Osteocyte (in vitro differentiated cells): ENCODE data around the gene IFNLR1. TPM values are rescaled to one million over a fixed set of nuclear protein-coding genes. Genes with fewer than 3 reads are reported as not detected.

Source experiments
- DNase-seq: peaks from one replicate; pipeline ENCODE4 v3.0.0; 2021; ENCODE audit warnings: mixed read lengths; ENCODE audit not compliant: unreplicated experiment; ENCODE audit errors: extremely low spot score
- H3K27ac Mint-ChIP-seq: one replicate; pipeline ENCODE4 v1.8.0; 2021; ENCODE audit warnings: mild to moderate bottlenecking, mixed read lengths; ENCODE audit not compliant: unreplicated experiment
- H3K27me3 Mint-ChIP-seq: one replicate; pipeline ENCODE4 v1.8.0; 2021; ENCODE audit warnings: mixed read lengths; ENCODE audit not compliant: unreplicated experiment
- H3K36me3 Mint-ChIP-seq: one replicate; pipeline ENCODE4 v1.8.0; 2021; ENCODE audit warnings: mixed read lengths; ENCODE audit not compliant: unreplicated experiment
- H3K4me1 Mint-ChIP-seq: one replicate; pipeline ENCODE4 v1.8.0; 2021; ENCODE audit warnings: mixed read lengths; ENCODE audit not compliant: unreplicated experiment
- H3K4me3 Mint-ChIP-seq: one replicate; pipeline ENCODE4 v1.8.0; 2021; ENCODE audit warnings: mild to moderate bottlenecking, moderate library complexity, mixed read lengths; ENCODE audit not compliant: unreplicated experiment
- H3K9me3 Mint-ChIP-seq: one replicate; pipeline ENCODE4 v1.8.0; 2021; ENCODE audit warnings: mixed read lengths; ENCODE audit not compliant: unreplicated experiment
- total RNA-seq: library from RNA; stranded (reverse); gene quantifications from 2 replicates; pipeline ENCODE4 v1.2.1, GENCODE V29; 2021
- TF ChIP-seq, protein P1 (sequence below): fragments of 200-600 bp; sonication (generic); IDR thresholded peaks from 2 replicates; pipeline ENCODE4 v1.5.0; 2021; ENCODE audit warnings: antibody characterized with exemption, mild to moderate bottlenecking, moderate library complexity

Gene IFNLR1
- total RNA-seq, 1 donor from 2014 or later: 0.16 TPM

DNA sequence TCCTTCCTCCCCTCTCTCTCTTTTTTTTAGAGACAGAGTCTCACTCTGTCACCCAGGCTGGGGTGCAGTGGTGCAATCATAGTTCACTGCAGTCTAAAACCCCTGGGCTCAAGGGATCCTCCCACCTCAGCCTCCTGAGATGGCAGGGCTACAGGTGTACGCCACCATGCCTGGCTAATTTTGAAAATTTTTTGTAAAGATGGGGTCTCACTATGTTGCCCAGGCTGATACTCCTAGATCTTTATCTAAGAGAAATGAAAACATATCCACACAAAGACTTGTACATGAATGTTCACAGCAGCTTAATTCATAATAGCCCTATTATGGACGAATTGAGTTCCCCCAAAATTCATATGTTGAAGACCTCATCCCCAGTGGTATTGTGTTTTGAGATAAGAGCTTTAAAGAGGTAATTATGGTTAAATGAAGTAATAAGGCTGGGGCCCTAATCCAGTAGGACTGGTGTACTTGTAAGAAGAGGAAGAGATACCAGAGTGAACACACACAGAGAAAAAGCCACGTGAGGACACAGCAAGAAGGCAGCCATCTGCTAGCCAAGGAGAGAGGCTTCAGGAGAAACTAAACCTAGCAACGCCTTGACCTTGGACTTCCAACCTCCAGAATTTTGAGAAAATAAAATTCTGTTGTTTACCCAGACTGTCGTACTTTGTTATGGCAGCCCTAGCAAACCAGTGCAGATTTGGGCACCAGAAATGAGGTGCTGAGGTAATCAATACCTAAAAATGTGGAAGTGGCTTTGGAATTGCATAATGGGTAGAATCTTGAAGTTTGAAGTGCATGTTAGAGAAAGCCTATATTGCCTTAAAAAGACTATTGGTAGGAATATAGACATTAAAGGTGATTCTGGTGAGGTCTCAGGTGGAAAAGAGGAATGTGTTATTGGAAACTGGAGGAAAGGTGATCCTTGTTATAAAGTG, 13.2 kb downstream of the IFNLR1 start:
- H3K27me3 Mint-ChIP-seq: peaks cover 49% of the 10 kb centered on the region
- no peak for DNase-seq
- H3K9me3 Mint-ChIP-seq: no peaks in the 10 kb centered on the region
- H3K4me1 Mint-ChIP-seq: no peaks in the 10 kb centered on the region
- TF ChIP-seq, protein P1, sequence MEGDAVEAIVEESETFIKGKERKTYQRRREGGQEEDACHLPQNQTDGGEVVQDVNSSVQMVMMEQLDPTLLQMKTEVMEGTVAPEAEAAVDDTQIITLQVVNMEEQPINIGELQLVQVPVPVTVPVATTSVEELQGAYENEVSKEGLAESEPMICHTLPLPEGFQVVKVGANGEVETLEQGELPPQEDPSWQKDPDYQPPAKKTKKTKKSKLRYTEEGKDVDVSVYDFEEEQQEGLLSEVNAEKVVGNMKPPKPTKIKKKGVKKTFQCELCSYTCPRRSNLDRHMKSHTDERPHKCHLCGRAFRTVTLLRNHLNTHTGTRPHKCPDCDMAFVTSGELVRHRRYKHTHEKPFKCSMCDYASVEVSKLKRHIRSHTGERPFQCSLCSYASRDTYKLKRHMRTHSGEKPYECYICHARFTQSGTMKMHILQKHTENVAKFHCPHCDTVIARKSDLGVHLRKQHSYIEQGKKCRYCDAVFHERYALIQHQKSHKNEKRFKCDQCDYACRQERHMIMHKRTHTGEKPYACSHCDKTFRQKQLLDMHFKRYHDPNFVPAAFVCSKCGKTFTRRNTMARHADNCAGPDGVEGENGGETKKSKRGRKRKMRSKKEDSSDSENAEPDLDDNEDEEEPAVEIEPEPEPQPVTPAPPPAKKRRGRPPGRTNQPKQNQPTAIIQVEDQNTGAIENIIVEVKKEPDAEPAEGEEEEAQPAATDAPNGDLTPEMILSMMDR: no peak
- H3K27ac Mint-ChIP-seq: no peak overlapping the region
- H3K36me3 Mint-ChIP-seq: no peaks in the 10 kb centered on the region
- no peak overlapping the region for H3K4me3 Mint-ChIP-seq

DNA sequence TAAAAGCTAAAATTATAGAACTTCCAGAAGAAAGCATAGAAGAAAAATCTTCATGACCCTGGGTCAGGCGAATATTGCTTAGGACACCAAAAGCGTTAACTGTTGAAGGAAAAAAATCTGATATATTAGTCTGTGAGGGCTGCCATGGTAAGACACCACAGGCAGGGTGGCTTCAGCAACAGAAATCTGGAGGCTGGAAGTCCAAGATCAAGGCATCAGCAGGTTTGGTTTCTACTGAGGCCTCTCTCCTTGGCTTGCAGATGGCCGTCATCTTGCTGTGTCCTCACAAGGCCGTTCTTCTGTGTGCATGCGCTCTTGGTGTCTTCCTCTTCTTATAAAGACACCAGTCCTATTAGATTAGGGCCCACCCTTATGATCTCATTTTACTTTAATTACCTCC, 14.5 kb downstream of the IFNLR1 start:
- TF ChIP-seq, protein P1: no peak
- Mint-ChIP-seq H3K4me1 (no peaks in the 10 kb centered on the region), H3K27me3 (peaks cover 53% of the 10 kb centered on the region), H3K27ac (no peak overlapping the region), H3K9me3 (no peaks in the 10 kb centered on the region), H3K4me3 (no peak overlapping the region), H3K36me3 (no peaks in the 10 kb centered on the region)
- DNase-seq: no peak

DNA sequence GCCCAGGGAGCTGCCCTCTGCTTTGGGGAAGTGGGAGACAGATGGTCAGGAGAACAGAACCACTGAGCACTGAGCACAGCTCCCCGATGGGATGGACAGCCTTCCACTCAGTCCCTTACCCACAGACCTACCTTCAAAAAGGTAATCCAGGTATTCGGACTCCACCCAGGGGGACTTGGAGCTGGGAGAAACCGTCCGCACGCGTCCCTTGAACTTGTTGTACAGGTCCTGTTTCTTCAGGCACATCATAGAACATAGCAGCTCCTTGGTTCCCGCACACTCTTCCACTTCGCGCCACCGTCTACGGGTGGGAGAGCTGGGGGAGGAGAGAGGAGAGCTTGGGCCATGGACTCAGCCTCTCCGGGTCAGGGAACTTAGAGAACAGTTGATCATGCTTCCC, 17.8 kb downstream of the IFNLR1 start:
- peaks cover 51% of the 10 kb centered on the region for H3K27me3 Mint-ChIP-seq
- H3K36me3 Mint-ChIP-seq: no peaks in the 10 kb centered on the region
- TF ChIP-seq, protein P1: no peak
- no peaks in the 10 kb centered on the region for H3K9me3 Mint-ChIP-seq
- no peak overlapping the region for H3K27ac Mint-ChIP-seq
- H3K4me3 Mint-ChIP-seq: no peak overlapping the region
- H3K4me1 Mint-ChIP-seq: no peaks in the 10 kb centered on the region
- DNase-seq: no peak

DNA sequence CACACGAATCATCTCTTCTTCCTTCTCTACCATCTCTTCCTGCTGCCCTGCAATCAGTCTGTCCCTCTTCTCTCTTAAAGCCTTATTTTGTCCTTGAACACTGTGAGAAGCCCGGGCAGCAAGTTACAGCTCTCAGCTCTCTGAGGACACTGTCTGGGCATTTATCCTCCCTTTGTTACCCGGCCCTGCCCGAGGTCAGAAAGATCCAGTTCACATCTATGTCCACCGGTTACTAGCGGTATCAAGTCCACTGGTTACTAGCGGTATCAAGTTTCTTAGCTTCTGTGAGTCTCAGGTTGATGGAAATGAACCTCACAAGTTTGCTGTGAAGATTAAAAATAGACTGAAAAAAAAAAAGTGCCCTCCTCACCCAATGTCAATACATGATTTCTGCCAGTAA, 18.8 kb downstream of the IFNLR1 start:
- Mint-ChIP-seq H3K36me3 (no peaks in the 10 kb centered on the region), H3K4me1 (no peaks in the 10 kb centered on the region), H3K27me3 (peaks cover 49% of the 10 kb centered on the region), H3K9me3 (no peaks in the 10 kb centered on the region), H3K27ac (no peak overlapping the region), H3K4me3 (no peak overlapping the region)
- no peak for DNase-seq
- TF ChIP-seq, protein P1: no peak

DNA sequence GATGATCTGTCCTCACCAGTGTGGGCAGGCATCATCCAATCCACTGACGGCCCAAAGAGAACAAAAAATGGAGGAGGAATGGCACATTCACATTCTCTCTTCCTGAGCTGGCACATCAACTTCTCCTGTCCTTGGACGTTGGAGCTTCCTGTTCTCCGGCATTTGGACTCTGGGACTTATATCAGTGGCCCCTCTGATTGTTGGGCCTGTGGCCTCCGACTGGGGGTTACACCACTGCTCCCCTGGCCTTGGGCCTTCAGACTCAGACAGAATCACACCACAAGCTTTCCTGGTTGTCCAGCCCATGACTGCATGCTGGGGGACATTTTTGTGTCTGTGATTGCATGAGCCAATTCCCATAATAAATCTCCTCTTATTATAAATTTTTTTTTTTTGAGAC, 20.1 kb downstream of the IFNLR1 start:
- Mint-ChIP-seq H3K4me1 (no peaks in the 10 kb centered on the region), H3K27ac (no peak overlapping the region), H3K36me3 (no peaks in the 10 kb centered on the region), H3K9me3 (no peaks in the 10 kb centered on the region), H3K4me3 (no peak overlapping the region), H3K27me3 (peaks cover 51% of the 10 kb centered on the region)
- DNase-seq: no peak
- TF ChIP-seq, protein P1: no peak
